Subcutaneous adipose tissue (tissue), 4 donors: ENCODE measurements around the gene KIFC3. TPM values are rescaled to one million over a fixed set of nuclear protein-coding genes. Genes with fewer than 3 reads are reported as not detected.

Source experiments
- CTCF ChIP-seq: fragments of 450-650 bp; IDR thresholded peaks from one replicate; pipeline ENCODE4 v1.5.1; 2016; ENCODE audit warnings: low read depth, mild to moderate bottlenecking, control low read depth, antibody characterized with exemption, moderate library complexity
- small RNA-seq: library from RNA; depleted of rRNA; stranded (forward); fragments of <200 nt; gene quantifications from one replicate; pipeline ENCODE3, GENCODE V24; 2016
- total RNA-seq, 4 donors: library from RNA; depleted of rRNA; stranded (reverse); fragments of >200 nt; gene quantifications; one replicate each; pipeline ENCODE4 v1.1.0, GENCODE V29; 2016

KIFC3 gene
- total RNA-seq, 4 donors from 2014 or later, result 17.9 to 58.8 (median 28.7) TPM

- TF ChIP-seq CTCF, result no peak
Observed at GRCh38 chr16:57711993-57712392, 90.3 kb downstream of the KIFC3 start.

DNA sequence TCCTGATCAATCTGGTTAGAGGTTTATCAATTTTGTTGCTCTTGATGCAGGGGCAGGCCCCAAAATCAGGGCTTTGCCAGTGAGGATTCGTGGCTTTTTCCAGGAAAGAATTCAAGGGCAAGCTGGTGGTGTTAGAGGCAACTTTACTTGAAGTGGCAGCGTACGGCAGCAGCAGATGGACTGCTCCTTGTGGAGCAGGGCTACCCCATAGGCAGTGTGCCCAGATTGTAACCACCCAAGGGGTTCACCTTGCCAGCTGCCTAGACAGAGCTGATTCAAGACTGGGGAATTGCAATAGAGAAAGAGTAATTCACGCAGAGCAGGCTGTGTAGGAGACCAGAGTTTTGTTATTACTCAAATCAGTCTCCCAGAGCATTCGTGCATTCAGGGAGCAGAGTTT is 90.9 kb downstream of the KIFC3 start:
- no peak for TF ChIP-seq CTCF

DNA sequence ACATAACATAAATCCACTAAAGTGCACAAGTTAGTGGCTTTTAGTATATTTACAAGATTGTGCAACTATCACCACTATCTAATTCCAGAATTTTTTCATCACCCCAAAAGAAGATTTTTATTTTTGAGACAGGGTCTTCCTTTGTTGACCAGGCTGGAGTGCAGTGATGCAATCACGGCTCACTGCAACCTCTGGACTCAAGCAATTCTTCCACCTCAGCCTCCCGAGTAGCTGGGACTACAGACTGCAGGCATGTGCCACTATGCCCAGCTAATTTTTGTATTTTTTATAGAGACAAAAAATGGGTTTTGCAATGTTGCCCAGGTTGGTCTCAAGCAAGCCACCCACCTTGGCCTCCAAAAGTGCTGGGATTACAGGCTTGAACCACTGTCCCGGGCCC is 92.6 kb downstream of the KIFC3 start:
- TF ChIP-seq CTCF, result no peak

Small RNA genes lying within 50 kb of the gene (small RNA-seq; reads per million reads assigned to genes)
- gene MIR6772 (0.36 reads per million), gene RNU6-20P (not detected)

Other genes starting within 250 kb of the KIFC3 start
- gene ADGRG1, start 173.9 kb downstream of the KIFC3 start, total RNA-seq, result 10 to 100 TPM; 10.0 to 92.5 (median 21.2) TPM
- gene ADGRG3, start 134.2 kb downstream of the KIFC3 start, total RNA-seq, result 1 to 10 TPM in 2 of 4 donors, under 1 TPM in 1, not detected in 1; 0.44 to 4.0 (median 2.1) TPM
- gene DRC7, start 107.7 kb downstream of the KIFC3 start, total RNA-seq, result under 1 TPM in 1 of 4 donors, not detected in 3; 0.33 TPM
- gene KATNB1, start 66.7 kb downstream of the KIFC3 start, total RNA-seq, result 10 to 100 TPM in 2 of 4 donors, 1 to 10 TPM in 2; 8.6 to 14.3 (median 10.7) TPM
- gene CNGB1, start 168.6 kb upstream of the KIFC3 start, total RNA-seq, result not detected
- gene ZNF319, start 198.2 kb upstream of the KIFC3 start, total RNA-seq, result 10 to 100 TPM in 1 of 4 donors, 1 to 10 TPM in 3; 4.1 to 12.2 (median 5.1) TPM
- gene USB1, start 198.9 kb upstream of the KIFC3 start, total RNA-seq, result 10 to 100 TPM; 20.7 to 43.5 (median 26.8) TPM
- gene MMP15, start 223.3 kb upstream of the KIFC3 start, total RNA-seq, result 10 to 100 TPM in 1 of 4 donors, 1 to 10 TPM in 3; 2.0 to 26.6 (median 3.4) TPM